Tibial artery (tissue), 4 donors: Measurements from ENCODE around the gene MYO15B.
A peak's percentile ranks its signal among the peaks of the same experiment; 100 is the strongest.

Experiments used
- DNase-seq, 2 donors: peaks; one replicate each; pipeline ENCODE4 v3.0.0-alpha.2; 2019
- H3K27ac ChIP-seq, 2 donors: fragments of 200-600 bp; sonication (generic) in 1 of 2; 1 replicate in 1 of 2; 2 replicates in 1 of 2; pipeline ENCODE4 v1.5.1; 2018 to 2019; ENCODE audit warnings: mild to moderate bottlenecking in 1 of 2
- H3K27me3 ChIP-seq, 2 donors: fragments of 200-600 bp; sonication (generic) in 1 of 2; one replicate each; pipeline versions ENCODE4 v1.5.1 to v1.6.0; 2016 to 2019
- H3K36me3 ChIP-seq, 3 donors: fragments of 200-600 bp; sonication (generic) in 2 of 3; one replicate each; pipeline ENCODE4 v1.5.1; 2016 to 2019; ENCODE audit warnings: mild to moderate bottlenecking in 2 of 3
- H3K4me1 ChIP-seq, 4 donors: fragments of 200-600 bp; sonication (generic) in 2 of 4; 1 replicate in 3 of 4; 2 replicates in 1 of 4; pipeline ENCODE4 v1.5.1; 2016 to 2019
- H3K4me3 ChIP-seq, 2 donors: fragments of 200-600 bp; sonication (generic) in 1 of 2; 1 replicate in 1 of 2; 2 replicates in 1 of 2; pipeline ENCODE4 v1.5.1; 2018 to 2019; ENCODE audit warnings: mild to moderate bottlenecking in 2 of 2
- H3K9me3 ChIP-seq, 3 donors: fragments of 200-600 bp; sonication (generic) in 1 of 3; one replicate each; pipeline ENCODE4 v1.5.1; 2016 to 2019
- intact Hi-C: fragments of 100-400 bp; cut with DNase I; formaldehyde crosslinking; loops from one replicate; pipeline ENCODE4 v1.15.0; 2023; ENCODE audit warnings: low total_unique reads
- TF ChIP-seq, protein P1 (sequence below), 2 experiments: fragments of 200-600 bp in 1 of 2; fragments of 450-650 bp in 1 of 2; IDR thresholded peaks; one replicate each; pipeline ENCODE4 v1.5.1; 2017 to 2019; ENCODE audit warnings: antibody characterized with exemption in 2 of 2, mild to moderate bottlenecking in 1 of 2, moderate library complexity in 1 of 2

Gene MYO15B

DNA sequence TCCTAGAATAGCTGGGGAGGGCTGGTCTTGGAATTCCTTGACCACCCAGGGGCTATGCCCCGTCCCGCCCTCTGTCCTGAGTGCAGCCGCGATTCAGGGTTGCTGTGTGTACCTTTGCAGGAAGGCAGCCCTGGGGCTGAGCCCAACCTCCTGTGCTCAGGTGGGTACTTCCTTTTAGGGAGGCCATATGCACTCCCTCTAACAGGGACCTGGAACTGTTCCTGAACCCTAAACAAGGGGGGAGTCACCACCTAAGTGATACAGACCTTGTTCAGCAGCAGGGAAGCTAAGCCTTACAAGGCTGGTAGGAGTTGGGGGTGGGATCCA, 37.5 kb upstream of the MYO15B start:
- H3K4me1 ChIP-seq: peaks cover 0 to 24% (median 11%) of the 10 kb centered on the region in 4 donors
- no peak for DNase-seq
- H3K27me3 ChIP-seq: no peaks in the 10 kb centered on the region
- TF ChIP-seq, protein P1, sequence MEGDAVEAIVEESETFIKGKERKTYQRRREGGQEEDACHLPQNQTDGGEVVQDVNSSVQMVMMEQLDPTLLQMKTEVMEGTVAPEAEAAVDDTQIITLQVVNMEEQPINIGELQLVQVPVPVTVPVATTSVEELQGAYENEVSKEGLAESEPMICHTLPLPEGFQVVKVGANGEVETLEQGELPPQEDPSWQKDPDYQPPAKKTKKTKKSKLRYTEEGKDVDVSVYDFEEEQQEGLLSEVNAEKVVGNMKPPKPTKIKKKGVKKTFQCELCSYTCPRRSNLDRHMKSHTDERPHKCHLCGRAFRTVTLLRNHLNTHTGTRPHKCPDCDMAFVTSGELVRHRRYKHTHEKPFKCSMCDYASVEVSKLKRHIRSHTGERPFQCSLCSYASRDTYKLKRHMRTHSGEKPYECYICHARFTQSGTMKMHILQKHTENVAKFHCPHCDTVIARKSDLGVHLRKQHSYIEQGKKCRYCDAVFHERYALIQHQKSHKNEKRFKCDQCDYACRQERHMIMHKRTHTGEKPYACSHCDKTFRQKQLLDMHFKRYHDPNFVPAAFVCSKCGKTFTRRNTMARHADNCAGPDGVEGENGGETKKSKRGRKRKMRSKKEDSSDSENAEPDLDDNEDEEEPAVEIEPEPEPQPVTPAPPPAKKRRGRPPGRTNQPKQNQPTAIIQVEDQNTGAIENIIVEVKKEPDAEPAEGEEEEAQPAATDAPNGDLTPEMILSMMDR (IDR thresholded peaks at IDR 0.05): no peak
- no peaks in the 10 kb centered on the region for H3K9me3 ChIP-seq
- no peaks in the 10 kb centered on the region for H3K36me3 ChIP-seq
- intact Hi-C loops: no loop called here
- H3K4me3 ChIP-seq: no peak overlapping the region
- H3K27ac ChIP-seq: no peak overlapping the region

DNA sequence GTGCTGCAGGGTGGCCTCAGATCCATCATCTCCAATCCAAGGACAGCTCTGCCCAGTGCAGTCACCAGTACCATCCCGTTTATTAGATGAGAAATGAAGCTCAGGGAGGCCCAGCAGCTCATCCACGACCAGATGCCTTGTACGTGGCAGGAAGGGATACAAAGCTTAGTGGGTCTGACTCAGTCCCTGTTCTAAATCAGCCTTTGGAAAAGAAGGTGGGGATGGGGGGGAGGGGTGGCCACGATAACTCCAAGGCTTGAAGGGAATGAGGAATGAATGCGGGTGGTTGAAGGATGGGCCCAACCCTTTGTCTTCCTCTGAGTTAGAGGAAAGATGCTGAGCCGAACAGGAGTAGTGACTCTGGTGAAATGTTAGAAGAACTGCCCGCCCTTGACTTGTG, 36.3 kb upstream of the MYO15B start:
- Histone ChIP-seq H3K4me3 (no peak overlapping the region), H3K36me3 (no peaks in the 10 kb centered on the region), H3K27me3 (no peaks in the 10 kb centered on the region), H3K9me3 (no peaks in the 10 kb centered on the region), H3K4me1 (peaks cover 0 to 28% (median 11%) of the 10 kb centered on the region in 4 donors), H3K27ac (no peak overlapping the region)
- no peak for DNase-seq
- intact Hi-C loops: no loop called here
- TF ChIP-seq, protein P1 (IDR thresholded peaks at IDR 0.05): no peak

DNA sequence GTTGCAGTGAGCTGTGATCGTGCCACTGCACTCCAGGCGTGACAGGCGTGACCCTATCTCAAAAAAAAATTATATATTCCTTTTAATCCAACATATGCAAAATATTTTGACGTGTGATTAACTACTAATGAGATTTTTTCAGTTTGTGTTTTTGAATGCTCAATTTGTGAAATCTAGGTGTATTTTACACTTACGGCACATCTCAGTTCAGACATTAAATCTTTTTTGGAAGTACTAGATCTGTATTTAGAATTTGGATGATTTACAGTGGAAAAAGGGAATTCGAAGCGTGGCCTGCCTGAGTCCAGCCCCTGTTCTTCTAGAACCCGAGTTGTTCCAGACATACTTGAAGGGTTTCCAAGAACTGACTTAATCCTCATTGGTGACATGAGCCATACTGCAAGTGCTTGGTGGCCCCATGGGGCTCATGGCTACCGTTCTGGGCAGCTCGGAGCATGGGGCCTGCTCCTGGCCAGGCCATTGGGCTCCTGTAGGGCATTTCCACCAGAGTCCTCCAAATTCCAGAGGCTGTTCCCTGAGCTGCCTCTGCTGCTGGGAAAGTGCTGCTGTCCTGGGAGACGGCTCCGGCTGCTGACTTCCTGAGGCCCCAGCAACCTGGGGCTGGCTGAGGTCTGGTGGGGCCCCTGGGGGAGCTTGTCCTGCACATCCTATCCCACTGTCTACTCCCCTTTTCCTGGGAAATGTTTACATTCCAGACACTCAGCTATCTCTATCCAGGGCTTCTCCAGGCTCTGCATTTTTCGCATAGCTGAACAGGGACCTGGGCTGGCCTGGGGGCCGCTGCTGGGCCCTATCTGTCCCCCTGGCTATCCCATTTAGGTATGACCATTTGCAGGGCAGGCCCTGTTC, 34.9 kb upstream of the MYO15B start:
- no peaks in the 10 kb centered on the region for H3K27me3 ChIP-seq
- no peak for DNase-seq
- intact Hi-C loops: no loop called here
- H3K36me3 ChIP-seq: no peaks in the 10 kb centered on the region
- H3K4me1 ChIP-seq: peaks cover 0 to 35% (median 11%) of the 10 kb centered on the region in 4 donors
- TF ChIP-seq, protein P1 (IDR thresholded peaks at IDR 0.05): no peak
- no peaks in the 10 kb centered on the region for H3K9me3 ChIP-seq
- peak overlapping the region in 1 of 2 donors; percentile 6 for H3K27ac ChIP-seq
- no peak overlapping the region for H3K4me3 ChIP-seq

DNA sequence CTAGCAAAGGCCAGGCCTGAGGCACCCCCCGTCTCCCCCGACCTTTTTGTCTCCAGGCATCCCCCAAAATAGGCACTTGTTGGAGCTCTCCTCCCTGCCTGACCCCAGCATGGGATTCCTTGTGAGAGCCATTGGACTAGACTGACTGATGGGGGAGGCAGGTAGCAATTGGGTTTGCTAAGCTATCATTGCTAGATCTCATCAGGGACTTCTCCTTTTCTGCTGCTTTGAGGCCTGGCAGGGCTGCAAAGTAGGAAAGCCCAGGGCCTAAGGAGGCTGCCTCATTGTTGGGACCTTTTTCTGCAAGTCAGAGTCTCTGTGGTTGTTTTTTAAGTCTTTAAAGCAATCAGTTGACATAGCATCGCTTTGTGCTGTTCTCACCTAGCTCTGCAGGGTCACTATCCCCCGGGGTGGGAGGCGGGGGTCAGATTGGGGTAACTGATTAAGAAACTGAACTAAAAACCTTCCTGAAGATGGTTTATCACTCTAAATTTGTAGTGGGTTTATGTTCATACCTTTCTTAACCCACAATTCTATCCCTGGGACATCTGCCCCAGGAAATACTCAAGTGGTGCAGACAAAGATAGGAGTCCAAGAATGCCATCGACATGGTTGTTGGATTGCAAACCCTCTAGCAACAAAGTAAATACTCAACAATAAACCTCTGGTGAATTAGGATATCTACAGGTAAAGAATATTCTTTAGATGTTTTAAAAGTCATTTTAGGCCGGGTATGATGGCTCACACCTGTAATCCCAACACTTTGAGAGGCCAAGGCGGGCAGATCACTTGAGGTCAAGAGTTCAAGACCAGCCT, 34.1 kb upstream of the MYO15B start:
- peaks cover 0 to 42% (median 11%) of the 10 kb centered on the region in 4 donors for H3K4me1 ChIP-seq
- H3K27ac ChIP-seq: peak overlapping the region in 1 of 2 donors; percentile 6
- TF ChIP-seq, protein P1 (IDR thresholded peaks at IDR 0.05): no peak
- no peaks in the 10 kb centered on the region for H3K9me3 ChIP-seq
- H3K27me3 ChIP-seq: no peaks in the 10 kb centered on the region
- no peak for DNase-seq
- H3K4me3 ChIP-seq: no peak overlapping the region
- intact Hi-C loops: no loop called here
- H3K36me3 ChIP-seq: no peaks in the 10 kb centered on the region

DNA sequence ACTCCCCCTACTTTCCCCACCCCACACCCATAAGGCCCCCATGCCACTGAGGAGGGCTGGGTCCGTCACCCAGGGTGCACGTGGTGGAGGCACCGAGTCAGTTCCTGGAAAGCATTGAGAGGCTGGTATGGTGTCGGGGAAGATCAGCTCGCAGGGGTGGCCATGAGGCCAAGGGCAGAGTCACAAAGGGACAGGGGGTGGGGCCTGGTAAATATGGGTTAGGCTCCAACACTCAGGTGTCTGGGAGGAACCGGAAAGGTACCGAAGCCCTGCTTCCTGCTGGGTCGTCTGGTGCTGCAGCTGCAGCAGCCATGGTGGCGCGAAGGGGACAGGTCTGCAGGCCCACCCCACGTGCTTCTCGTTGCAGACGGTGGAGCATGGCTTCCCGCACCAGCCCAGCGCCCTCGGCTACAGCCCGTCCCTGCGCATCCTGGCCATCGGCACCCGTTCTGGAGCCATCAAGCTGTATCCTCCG, 31.9 kb upstream of the MYO15B start:
- intact Hi-C loops: no loop called here

More for the DNA sequence above, 31.9 kb upstream of the MYO15B start:
- H3K36me3 ChIP-seq: no peaks in the 10 kb centered on the region
- H3K4me1 ChIP-seq: peaks cover 0 to 33% (median 11%) of the 10 kb centered on the region in 4 donors
- no peak overlapping the region for H3K4me3 ChIP-seq
- H3K27me3 ChIP-seq: no peaks in the 10 kb centered on the region
- H3K9me3 ChIP-seq: no peaks in the 10 kb centered on the region
- H3K27ac ChIP-seq: no peak overlapping the region
- TF ChIP-seq, protein P1 (IDR thresholded peaks at IDR 0.05): no peak
- no peak for DNase-seq
